Measurements from ENCODE around the gene PAOX. TPM values are rescaled to one million over a fixed set of nuclear protein-coding genes. Genes with fewer than 3 reads are reported as not detected.
"Not testable (repeated sequence)": the region's sequence is repeated elsewhere in the genome, so short reads cannot be mapped to it uniquely, and the experiment has no call there.

Gene PAOX
- total and polyA plus RNA-seq, 2 donors (not counting 1 experiment from before 2014, with no cell fraction given): 2.4 to 9.2 TPM

DNA sequence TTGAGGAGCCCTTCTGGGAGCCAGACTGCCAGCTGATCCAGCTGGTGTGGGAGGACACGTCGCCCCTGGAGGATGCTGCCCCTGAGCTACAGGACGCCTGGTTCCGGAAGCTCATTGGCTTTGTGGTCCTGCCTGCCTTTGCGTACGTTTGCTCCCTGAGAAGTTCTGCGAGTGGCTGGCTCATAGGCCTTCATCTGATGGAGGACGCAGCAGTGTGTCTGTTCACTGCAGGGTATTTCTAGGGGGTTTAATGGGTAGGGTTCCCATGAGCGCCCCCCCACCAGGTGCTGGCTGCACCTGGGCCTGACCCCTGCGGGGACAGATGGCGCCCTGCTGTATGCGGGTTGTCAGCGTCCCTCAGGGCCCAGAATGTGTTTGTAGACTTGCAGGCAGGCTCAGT, 5.0 kb downstream of the PAOX start:
- no peaks in the 10 kb centered on the region for H3K36me3 ChIP-seq (ENCODE audit: control insufficient read depth, insufficient read depth, low read length)

GRCh38 chr10:133385214-133385613, 6.2 kb downstream of the PAOX start:
- no peaks in the 10 kb centered on the region for H4K20me1 ChIP-seq (ENCODE audit: control insufficient read depth, extremely low read depth, insufficient read depth, low read length)
- H3K4me3 ChIP-seq (replicated peaks in 1 of 4; ENCODE audit: control extremely low read depth in 1 of 4, insufficient read depth in 1 of 4, low read depth in 3 of 4, low read length in 4 of 4): no peak overlapping the region
- no peak overlapping the region for H3K4me2 ChIP-seq (ENCODE audit: extremely low read depth, insufficient read depth, low read length)
- no peak overlapping the region for H3K9ac ChIP-seq (ENCODE audit: insufficient read depth, low read length)
- no peaks in the 10 kb centered on the region for H3K9me3 ChIP-seq (ENCODE audit: control insufficient read depth, insufficient read depth, low read depth, low read length)
- H3K36me3 ChIP-seq (ENCODE audit: control insufficient read depth, insufficient read depth, low read length): no peaks in the 10 kb centered on the region
- no peak for DNase-seq (ENCODE audit: low read depth in 2 of 2)
- H3K79me2 ChIP-seq (ENCODE audit: control insufficient read depth, insufficient read depth, low read length): no peaks in the 10 kb centered on the region
- H2AFZ ChIP-seq (ENCODE audit: low read length): no peak overlapping the region
- H3K27ac ChIP-seq (ENCODE audit: insufficient read depth, low read length): no peak overlapping the region
- no peaks in the 10 kb centered on the region for H3K4me1 ChIP-seq (ENCODE audit: control insufficient read depth, extremely low read depth, insufficient read depth, low read length)
- TF ChIP-seq EZH2 (IDR thresholded peaks at IDR 0.05; ENCODE audit: low read length, missing control alignments): no peak
- TF ChIP-seq CTCF (conservative IDR thresholded peaks at IDR 0.05 in 1 of 2, IDR thresholded peaks at IDR 0.05 in 1 of 2; ENCODE audit: low read depth in 1 of 2, low read length in 2 of 2): no peak
- H3K27me3 ChIP-seq (ENCODE audit: control insufficient read depth, insufficient read depth, low read length): no peaks in the 10 kb centered on the region

More for the DNA sequence above, 5.0 kb downstream of the PAOX start:
- TF ChIP-seq CTCF (conservative IDR thresholded peaks at IDR 0.05 in 1 of 2, IDR thresholded peaks at IDR 0.05 in 1 of 2; ENCODE audit: low read depth in 1 of 2, low read length in 2 of 2) (no peak), EZH2 (IDR thresholded peaks at IDR 0.05; ENCODE audit: low read length, missing control alignments) (no peak)
- no peak overlapping the region for H3K4me3 ChIP-seq (replicated peaks in 1 of 4; ENCODE audit: control extremely low read depth in 1 of 4, insufficient read depth in 1 of 4, low read depth in 3 of 4, low read length in 4 of 4)
- no peak overlapping the region for H3K27ac ChIP-seq (ENCODE audit: insufficient read depth, low read length)
- H3K9ac ChIP-seq (ENCODE audit: insufficient read depth, low read length): no peak overlapping the region
- H3K4me2 ChIP-seq (ENCODE audit: extremely low read depth, insufficient read depth, low read length): no peak overlapping the region
- H3K9me3 ChIP-seq (ENCODE audit: control insufficient read depth, insufficient read depth, low read depth, low read length): no peaks in the 10 kb centered on the region
- H3K27me3 ChIP-seq (ENCODE audit: control insufficient read depth, insufficient read depth, low read length): no peaks in the 10 kb centered on the region
- no peak overlapping the region for H2AFZ ChIP-seq (ENCODE audit: low read length)
- no peaks in the 10 kb centered on the region for H4K20me1 ChIP-seq (ENCODE audit: control insufficient read depth, extremely low read depth, insufficient read depth, low read length)
- H3K79me2 ChIP-seq (ENCODE audit: control insufficient read depth, insufficient read depth, low read length): no peaks in the 10 kb centered on the region
- no peak for DNase-seq (ENCODE audit: low read depth in 2 of 2)
- H3K4me1 ChIP-seq (ENCODE audit: control insufficient read depth, extremely low read depth, insufficient read depth, low read length): no peaks in the 10 kb centered on the region

DNA sequence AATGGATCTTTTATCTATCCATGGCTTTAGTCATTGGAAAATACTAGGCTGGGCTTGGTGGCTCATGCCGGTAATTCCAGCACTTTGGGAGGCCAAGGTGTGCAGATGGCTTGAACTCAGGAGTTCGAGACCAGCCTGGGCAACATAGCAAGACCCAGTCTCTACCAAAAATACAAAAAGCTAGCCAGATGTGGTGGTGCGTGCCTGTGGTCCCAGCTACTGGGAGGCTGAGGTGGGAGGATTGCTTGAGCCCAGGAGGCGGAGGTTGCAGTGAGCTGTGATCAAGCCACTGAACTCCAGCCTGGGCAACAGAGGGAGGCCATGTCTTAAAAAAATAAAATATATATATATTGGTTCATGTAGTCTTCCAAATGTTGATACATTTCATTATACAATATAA, 7.9 kb downstream of the PAOX start:
- not testable (repeated sequence) for H3K4me2 ChIP-seq (ENCODE audit: extremely low read depth, insufficient read depth, low read length); H3K27ac ChIP-seq (ENCODE audit: insufficient read depth, low read length); DNase-seq (ENCODE audit: low read depth in 2 of 2); H3K79me2 ChIP-seq (ENCODE audit: control insufficient read depth, insufficient read depth, low read length); H3K4me3 ChIP-seq (replicated peaks in 1 of 4; ENCODE audit: control extremely low read depth in 1 of 4, insufficient read depth in 1 of 4, low read depth in 3 of 4, low read length in 4 of 4); H3K27me3 ChIP-seq (ENCODE audit: control insufficient read depth, insufficient read depth, low read length); H4K20me1 ChIP-seq (ENCODE audit: control insufficient read depth, extremely low read depth, insufficient read depth, low read length); H3K4me1 ChIP-seq (ENCODE audit: control insufficient read depth, extremely low read depth, insufficient read depth, low read length); H2AFZ ChIP-seq (ENCODE audit: low read length); H3K9me3 ChIP-seq (ENCODE audit: control insufficient read depth, insufficient read depth, low read depth, low read length); H3K9ac ChIP-seq (ENCODE audit: insufficient read depth, low read length); H3K36me3 ChIP-seq (ENCODE audit: control insufficient read depth, insufficient read depth, low read length)
